Ishikawa (cell line): ENCODE measurements around the gene KLF14.

ENCODE experiments used
- CEBPB ChIP-seq: IDR thresholded peaks from 2 replicates; pipeline ENCODE4 v1.6.1; 2012
- CREB1 ChIP-seq: IDR thresholded peaks from 2 replicates; pipeline ENCODE4 v1.6.1; 2012; ENCODE audit warnings: low read depth
- EGR1 ChIP-seq: IDR thresholded peaks from 2 replicates; pipeline ENCODE4 v1.6.1; 2012
- EP300 ChIP-seq: IDR thresholded peaks from 2 replicates; pipeline ENCODE4 v1.6.1; 2012; ENCODE audit warnings: borderline replicate concordance
- FOXM1 ChIP-seq: IDR thresholded peaks from 2 replicates; pipeline ENCODE4 v1.6.1; 2012; ENCODE audit warnings: low read depth, borderline replicate concordance
- MAX ChIP-seq: IDR thresholded peaks from 2 replicates; pipeline ENCODE4 v1.6.1; 2012
- NFIC ChIP-seq: IDR thresholded peaks from 2 replicates; pipeline ENCODE4 v1.6.1; 2012
- RAD21 ChIP-seq: IDR thresholded peaks from 2 replicates; pipeline ENCODE4 v1.6.1; 2012; ENCODE audit warnings: low read depth
- TAF1 ChIP-seq: IDR thresholded peaks from 2 replicates; pipeline ENCODE4 v1.6.1; 2012; ENCODE audit warnings: low read depth, mild to moderate bottlenecking
- TCF12 ChIP-seq: IDR thresholded peaks from 2 replicates; pipeline ENCODE4 v1.6.1; 2012; ENCODE audit warnings: low read depth
- TEAD4 ChIP-seq: IDR thresholded peaks from 2 replicates; pipeline ENCODE4 v1.6.1; 2012
- USF1 ChIP-seq: IDR thresholded peaks from 2 replicates; pipeline ENCODE4 v1.6.1; 2012
- YY1 ChIP-seq: IDR thresholded peaks from 2 replicates; pipeline ENCODE4 v1.6.1; 2012; ENCODE audit warnings: low read depth
- ZBTB7A ChIP-seq: IDR thresholded peaks from 2 replicates; pipeline ENCODE4 v1.6.1; 2012; ENCODE audit warnings: low read depth
- TF ChIP-seq, protein P1 (sequence below): IDR thresholded peaks from 2 replicates; pipeline ENCODE4 v1.6.1; 2012; ENCODE audit warnings: low read depth, mild to moderate bottlenecking

Gene KLF14

GRCh38 chr7:130733931-130734814 lies at the start of gene KLF14:
KLF14 (minus strand) TSS chr7:130734207; CDS start chr7:130734033, 174 bp downstream.
- no peak for TF ChIP-seq RAD21
- peak; percentile 16; the same call in 1 of the 2 replicates for TF ChIP-seq TCF12
- 0 out of 2 replicates have a peak, but pooled peaks have one; percentile 7 for TF ChIP-seq MAX
- TF ChIP-seq YY1: no peak
- TF ChIP-seq NFIC: 0 out of 2 replicates have a peak, but pooled peaks have one; percentile 15
- peak; percentile 36; the same call in 1 of the 2 replicates for TF ChIP-seq EGR1

- TF ChIP-seq TCF12: no peak
- no peak for TF ChIP-seq RAD21
- TF ChIP-seq ZBTB7A: no peak
- no peak for TF ChIP-seq CEBPB
- no peak for TF ChIP-seq TAF1
- no peak for TF ChIP-seq YY1
- no peak for TF ChIP-seq CREB1
Measured at GRCh38 chr7:130781346-130781745, 47.3 kb upstream of the KLF14 start.

DNA sequence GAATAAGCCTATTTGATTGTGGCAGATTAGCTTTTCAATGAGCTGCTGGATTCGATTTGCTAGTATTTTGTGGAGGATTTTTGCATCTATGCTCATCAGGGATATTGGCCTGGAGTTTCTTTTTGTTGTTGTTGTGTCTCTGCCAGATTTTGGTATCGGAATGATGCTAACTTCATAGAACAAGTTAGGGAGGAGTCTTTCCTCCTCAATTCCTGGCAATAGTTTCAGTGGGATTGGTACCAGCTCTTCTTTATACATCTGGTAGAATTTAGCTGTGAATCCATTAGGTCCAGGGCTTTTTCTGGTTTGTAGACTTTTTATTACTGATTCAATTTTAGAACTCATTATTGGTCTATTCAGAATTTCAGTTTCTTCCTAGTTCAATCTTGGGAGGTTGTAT lies 43.4 kb upstream of the KLF14 start:
- TF ChIP-seq CEBPB: no peak
- no peak for TF ChIP-seq USF1
- TF ChIP-seq TCF12: no peak
- TF ChIP-seq EP300: no peak
- no peak for TF ChIP-seq TEAD4
- no peak for TF ChIP-seq YY1
- TF ChIP-seq, protein P1, sequence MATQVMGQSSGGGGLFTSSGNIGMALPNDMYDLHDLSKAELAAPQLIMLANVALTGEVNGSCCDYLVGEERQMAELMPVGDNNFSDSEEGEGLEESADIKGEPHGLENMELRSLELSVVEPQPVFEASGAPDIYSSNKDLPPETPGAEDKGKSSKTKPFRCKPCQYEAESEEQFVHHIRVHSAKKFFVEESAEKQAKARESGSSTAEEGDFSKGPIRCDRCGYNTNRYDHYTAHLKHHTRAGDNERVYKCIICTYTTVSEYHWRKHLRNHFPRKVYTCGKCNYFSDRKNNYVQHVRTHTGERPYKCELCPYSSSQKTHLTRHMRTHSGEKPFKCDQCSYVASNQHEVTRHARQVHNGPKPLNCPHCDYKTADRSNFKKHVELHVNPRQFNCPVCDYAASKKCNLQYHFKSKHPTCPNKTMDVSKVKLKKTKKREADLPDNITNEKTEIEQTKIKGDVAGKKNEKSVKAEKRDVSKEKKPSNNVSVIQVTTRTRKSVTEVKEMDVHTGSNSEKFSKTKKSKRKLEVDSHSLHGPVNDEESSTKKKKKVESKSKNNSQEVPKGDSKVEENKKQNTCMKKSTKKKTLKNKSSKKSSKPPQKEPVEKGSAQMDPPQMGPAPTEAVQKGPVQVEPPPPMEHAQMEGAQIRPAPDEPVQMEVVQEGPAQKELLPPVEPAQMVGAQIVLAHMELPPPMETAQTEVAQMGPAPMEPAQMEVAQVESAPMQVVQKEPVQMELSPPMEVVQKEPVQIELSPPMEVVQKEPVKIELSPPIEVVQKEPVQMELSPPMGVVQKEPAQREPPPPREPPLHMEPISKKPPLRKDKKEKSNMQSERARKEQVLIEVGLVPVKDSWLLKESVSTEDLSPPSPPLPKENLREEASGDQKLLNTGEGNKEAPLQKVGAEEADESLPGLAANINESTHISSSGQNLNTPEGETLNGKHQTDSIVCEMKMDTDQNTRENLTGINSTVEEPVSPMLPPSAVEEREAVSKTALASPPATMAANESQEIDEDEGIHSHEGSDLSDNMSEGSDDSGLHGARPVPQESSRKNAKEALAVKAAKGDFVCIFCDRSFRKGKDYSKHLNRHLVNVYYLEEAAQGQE: no peak
- TF ChIP-seq TAF1: no peak
- no peak for TF ChIP-seq CREB1
- no peak for TF ChIP-seq ZBTB7A
- no peak for TF ChIP-seq FOXM1
- TF ChIP-seq NFIC: no peak
- TF ChIP-seq EGR1: no peak
- no peak for TF ChIP-seq MAX
- TF ChIP-seq RAD21: no peak

GRCh38 chr7:130768854-130769253 lies 34.8 kb upstream of the KLF14 start:
- TF ChIP-seq YY1: no peak
- TF ChIP-seq CREB1: no peak
- TF ChIP-seq RAD21: no peak
- no peak for TF ChIP-seq FOXM1
- no peak for TF ChIP-seq TEAD4
- TF ChIP-seq TAF1: no peak
- TF ChIP-seq, protein P1: no peak
- TF ChIP-seq TCF12: no peak
- TF ChIP-seq USF1: no peak
- TF ChIP-seq MAX: no peak
- TF ChIP-seq EP300: no peak
- TF ChIP-seq CEBPB: no peak

DNA sequence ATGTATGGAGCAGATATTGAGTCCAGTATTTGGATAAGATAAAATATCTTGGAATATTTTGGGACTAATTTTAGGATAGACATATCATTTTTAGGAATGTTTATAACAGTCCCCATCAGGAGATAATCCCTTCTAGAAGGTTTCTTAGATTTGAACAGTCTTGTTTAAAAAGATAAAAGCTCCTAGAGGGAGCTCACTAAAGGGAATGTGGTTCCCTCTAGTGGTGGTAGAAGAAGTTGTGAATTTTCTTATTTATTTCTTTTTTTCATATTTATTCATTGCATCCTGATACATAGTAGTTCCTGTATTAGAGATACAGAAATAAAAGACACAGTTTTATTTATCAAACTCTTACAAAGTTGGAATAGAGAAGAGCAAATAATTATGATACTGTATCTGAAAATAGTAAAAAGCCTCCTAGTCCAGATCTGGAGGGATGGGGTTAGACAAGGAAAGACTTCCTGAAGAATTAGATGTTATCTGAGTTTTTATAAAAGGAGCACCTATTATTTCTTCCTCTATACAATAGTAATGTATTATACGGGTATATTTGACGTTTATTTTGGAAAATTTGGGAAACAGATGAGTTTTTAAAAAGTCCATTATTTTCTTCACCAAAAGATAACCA lies 24.5 kb upstream of the KLF14 start:
- TF ChIP-seq, protein P1: no peak
- no peak for TF ChIP-seq ZBTB7A
- no peak for TF ChIP-seq TAF1
- TF ChIP-seq CREB1: no peak
- peak; percentile 73 for TF ChIP-seq RAD21
- TF ChIP-seq EGR1: no peak
- TF ChIP-seq TEAD4: no peak
